RKO (cell line): ENCODE data around the gene CMSS1.

Experiments
- DNase-seq: peaks from one replicate; pipeline ENCODE4 v3.0.0-alpha.2; 2016; ENCODE audit warnings: low spot score

Gene CMSS1

DNA sequence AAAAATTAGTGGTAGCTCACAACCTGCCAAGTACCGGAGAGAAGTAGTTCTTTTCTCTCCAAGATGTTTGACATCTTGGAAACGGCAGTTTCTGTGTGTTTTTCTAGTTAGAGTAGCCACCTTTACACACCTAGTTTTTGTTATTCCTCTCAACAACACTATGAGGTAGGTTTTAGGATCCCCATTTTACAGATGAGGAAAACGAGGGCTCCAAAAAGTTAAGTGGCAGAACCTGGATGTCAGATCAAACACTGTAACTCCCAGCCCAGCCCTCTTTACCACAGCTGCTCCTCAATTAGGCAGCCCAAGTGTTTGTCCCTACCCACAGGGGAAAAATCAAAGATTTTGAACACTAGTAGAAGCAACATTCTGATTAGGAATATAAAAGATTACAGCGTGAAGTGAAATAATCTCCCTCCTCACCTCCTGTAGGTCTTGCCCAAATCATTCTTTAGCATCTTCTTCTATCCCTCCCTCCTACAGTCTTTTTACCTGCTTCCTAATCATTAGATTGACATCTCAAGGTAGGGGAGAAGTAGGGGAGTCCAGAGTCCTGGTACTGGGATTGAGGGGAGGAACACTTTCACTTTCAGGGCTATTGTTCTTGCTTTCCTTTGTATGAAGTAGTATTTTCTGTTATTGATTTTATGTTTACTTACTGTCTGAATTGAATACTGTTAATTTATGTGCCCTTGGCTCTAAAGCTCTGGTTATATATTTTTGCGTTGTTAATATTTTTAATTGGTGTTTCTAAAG, 142.6 kb downstream of the CMSS1 start:
- DNase-seq: no peak

DNA sequence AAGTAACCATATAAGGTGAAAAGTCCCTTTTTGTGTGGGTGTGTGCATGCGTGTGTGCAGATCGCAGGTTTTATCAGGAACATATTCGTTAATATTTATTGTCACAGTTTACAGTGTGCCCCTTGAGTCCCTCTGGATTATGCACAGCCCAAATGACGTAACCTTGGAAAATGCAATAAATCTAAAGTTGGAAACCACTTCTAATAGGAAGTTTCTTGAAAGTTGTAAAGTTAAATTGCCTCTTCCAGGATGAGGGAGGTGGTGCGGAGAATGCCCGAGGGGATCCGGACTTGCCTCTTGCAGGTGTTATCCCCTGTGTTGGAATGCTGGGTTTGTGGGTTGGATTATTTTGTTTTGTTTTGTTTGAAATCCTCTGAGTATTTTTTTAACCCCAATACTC, 143.3 kb downstream of the CMSS1 start:
- no peak for DNase-seq

DNA sequence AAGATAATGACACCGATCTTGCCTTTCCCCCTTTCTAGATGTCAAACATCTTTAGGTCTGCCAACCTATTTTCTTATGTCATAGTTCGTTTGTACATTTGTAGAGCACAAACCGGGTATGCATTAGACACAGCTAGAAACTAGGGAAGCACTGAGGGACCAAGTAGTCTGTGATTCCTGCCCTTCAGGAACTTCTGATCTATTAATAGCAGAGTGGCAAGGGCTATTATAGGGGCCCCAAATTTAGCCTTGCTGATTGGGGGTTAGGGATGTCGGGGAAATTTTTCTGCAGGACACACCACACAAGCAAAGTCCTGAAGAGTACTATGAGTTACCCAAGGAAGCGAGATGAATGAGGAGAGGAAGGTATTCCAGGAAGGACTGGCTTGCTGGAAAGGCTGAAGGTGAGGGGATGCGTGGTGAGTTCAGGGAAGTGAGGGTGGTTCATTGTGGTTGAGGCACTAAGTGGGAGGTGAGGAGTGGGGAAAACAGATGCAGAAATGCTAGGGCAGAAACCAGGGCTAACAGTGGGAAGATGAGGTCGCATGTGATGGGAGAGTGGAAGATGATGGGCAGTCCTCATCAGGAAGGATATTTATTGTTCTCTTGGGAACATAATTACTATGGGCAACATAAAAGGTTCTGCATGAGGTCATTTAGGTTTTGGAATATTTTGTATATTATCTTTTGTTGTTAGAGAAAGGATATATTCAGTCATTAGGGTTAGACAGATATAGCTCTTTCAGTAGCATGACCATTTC, 144.3 kb downstream of the CMSS1 start:
- DNase-seq: no peak

DNA sequence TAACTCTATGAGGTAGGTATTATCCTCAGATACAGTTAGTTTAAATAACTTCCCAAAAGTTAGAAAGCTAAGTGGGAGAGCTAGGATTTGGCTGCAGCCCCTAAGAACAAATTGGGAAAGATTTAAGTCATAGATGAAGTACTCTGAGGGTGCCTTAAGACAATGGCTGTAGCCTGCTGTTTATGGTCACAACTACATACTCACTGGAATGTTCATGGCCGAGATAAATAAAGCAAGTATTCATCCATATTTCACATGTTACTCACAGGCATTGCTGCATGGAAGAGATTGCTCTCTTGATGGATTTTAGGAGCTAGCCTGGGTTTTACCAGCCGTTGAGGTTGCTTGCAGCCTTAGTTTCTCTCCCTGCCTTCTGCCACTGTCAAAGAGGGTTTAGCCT, 145.0 kb downstream of the CMSS1 start:
- DNase-seq: no peak

DNA sequence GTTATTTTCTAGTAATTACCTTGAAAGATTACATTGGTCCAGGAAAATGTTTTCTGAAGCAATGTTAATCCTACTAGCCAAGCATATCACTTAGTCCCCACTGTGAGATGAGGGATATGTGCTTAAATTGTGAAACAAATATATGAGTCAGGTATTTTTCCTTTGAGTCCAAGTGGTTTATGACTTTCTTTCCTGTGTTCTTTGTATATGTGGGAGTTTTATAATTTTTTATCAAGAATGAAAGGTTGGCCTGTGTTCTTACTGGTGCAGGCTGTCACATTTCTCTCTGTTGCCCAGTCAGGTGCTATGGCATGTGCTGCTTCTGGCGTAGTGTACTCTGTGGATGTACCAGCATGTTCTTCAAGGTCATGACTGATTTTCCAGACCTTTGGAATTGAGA, 147.4 kb downstream of the CMSS1 start:
- DNase-seq: no peak

DNA sequence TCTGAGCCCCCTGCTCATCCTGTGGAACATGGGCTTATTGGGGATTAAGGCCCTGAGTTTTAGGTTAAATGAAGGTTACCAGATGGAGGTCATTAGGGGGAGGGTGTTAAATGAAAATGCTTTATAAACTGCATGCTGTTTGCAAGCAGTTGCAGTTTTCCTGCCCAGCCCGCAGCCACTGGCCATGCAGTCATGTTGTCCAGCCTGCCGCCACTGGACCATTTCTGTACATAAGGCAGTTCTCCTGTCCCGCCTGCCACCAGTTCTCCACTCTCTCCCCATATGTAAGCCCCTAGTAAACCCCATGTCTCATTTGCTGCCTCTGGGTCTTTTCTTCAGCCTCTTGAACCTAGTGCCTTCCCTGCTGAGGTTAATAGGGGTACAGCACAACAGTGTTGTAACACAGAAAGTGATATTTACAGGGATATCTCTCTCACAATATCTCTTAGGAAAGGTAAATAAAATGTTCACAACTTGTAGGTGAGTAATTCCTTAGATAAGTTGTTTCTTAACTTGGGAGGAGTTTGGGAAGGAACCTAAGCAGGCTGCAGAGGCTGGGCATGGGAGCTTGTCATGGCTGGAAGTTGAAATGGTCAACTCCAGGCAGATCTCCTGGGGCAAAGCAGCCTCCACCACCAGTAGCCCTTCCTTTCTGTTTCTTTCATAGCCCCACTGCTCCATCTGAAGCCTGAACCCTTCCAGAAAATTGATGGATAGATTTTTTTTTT, 148.2 kb downstream of the CMSS1 start:
- DNase-seq: no peak

DNA sequence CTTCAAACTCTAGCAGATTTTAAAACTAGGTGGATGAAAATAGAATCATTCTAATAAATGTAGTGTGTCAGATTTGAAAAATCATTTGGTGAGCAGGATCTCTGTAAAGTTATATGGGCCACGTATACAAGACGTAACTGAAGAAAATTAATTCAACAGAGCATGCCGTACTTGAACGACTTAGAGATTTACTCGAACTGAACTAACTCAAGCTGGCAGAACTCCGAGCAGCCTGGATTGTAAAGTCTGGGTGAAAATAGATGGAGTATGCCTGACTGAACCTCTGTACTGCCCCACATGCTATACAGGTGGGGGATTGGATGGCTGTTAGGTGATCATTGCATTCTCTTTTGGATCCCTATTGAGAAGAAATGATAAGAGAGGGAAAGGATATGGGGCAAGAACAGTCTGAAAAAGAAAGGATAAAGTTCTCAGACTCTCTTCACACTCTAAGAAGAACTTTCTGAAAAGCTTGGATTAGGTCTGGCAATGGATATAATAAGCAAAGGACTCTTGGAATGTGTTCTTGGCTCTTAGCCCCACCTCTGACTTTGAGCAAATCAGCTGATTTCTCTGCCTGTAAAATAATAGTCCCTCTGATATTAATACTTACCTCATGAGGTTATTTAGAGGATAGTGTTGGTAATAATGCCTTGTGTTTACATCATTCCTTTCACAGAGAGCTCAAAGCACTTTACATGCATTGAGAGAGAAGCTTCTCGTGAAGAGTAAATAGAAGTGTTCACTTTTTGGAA, 149.2 kb downstream of the CMSS1 start:
- DNase-seq: no peak

DNA sequence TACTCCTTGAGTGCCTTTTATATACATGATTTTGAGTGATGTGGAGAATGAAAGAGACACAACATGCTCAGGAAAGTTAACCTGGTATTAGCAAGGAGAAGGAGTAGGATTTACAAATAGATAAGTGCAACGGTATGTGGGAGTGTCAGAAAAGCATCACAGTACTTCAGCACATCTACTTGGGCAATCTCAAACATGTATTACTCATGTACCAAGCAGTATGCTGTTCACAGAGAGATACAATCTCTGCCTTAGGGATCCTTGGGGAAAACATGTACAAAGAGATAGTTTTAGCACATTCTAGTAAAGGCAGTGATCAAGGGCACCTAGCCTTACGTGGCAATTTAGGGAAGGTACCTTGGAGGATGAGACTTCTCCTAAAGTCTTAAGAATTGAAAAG, 150.1 kb downstream of the CMSS1 start:
- DNase-seq: no peak

DNA sequence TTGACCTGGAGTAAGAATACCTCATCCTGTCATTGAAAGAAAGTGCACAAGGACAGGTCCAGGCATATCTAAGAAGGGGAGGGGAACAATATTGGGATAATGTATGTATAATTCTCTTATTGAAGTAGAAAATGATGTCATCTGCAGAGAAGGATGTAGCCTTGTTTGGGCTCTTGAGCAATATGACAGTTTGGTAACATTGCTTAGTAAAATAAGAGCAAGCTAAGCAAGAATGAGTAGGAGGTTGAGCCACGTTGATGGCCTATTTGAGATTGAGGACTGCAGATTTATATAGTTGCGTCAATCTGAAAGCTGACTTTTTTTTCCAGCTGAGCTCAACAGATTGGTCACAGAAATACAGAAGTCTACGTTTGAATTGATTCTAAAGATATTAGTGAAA, 151.5 kb downstream of the CMSS1 start:
- no peak for DNase-seq

DNA sequence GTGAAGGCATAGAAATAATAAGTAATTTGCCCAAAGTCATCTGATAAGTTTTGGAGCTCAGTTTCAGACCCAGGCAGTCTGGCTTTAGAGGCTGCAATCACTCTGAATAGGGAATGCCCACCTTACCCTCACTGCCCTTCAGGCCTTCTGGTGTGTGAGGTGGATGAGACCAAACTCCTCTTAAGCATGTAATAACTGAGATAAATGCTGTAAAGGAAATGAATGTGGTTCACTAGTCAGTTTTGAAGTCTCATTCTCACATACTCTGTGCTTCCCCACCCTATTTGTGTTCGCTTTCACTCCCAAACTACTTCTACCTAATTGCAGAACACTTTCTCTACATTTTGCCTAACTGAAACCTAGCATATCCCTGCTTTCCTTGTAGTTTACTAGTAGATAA, 152.5 kb downstream of the CMSS1 start:
- no peak for DNase-seq

DNA sequence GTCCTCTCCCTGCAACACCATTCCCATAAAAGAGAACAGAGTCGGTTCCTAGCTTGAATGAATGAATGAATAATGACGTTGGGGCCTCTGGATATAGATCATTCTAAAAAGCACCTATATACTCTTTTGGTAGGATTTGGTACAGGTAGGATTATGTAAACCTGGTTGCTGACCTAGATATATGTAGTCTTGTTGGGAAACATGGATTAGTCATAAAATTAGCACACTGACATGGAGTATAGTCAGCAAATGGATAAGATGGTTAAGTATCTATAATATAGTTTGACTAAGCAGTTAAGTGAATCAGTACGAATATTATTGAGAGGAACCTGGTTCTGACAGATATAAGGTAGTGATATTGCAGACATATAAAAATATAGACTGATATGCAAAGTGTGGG, 154.1 kb downstream of the CMSS1 start:
- no peak for DNase-seq

DNA sequence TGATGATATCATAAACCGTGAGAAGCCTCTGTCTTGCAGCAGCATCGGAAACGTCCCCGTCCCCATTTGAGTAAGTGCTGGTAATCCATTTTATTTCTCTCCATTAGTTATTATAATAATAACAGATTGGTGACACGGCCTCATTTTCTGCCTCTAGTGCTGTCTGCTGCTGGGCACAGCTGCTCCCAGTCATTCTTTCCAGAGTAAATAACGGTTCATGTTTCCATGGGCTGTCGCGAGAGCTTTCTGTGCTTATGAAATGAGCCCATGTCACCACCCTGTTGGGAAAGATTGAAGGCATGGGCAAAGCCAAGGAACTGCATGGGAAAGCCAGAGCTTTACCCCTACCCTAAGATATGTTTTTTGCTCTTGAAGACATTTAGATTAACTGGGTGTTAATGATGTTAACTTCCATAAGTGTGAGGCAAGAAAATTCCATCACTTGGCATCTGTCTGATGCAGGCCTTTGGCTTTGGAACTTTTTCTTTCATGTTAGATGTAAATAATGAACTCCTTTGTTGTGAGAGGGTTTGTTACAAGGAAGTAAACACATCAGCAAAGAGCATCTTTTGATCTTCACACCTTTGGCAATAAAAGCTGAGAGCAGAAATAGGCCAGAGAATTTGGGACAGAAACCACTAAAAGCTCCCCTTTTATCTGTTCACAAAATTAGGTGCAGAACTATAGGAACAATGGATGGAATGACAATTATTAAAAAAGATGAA, 154.9 kb downstream of the CMSS1 start:
- DNase-seq: no peak

DNA sequence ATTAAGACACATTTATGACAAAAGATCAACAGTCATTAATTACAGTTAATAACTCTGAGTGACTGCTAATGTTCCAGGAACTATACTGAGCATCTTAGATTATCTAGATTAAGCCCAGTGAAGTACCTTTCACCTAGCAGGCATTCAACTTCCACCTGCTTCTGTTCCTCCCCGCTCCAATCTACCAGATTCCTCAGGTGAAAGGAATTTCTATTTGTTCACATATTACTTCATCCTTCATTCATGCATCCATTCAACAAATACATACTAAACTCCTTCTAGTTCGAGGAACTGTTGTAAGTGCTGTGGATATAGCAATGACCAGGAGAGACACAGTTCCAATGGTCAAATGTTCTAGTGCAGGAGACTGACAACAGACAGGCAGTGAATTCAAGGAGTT, 157.3 kb downstream of the CMSS1 start:
- DNase-seq: no peak

DNA sequence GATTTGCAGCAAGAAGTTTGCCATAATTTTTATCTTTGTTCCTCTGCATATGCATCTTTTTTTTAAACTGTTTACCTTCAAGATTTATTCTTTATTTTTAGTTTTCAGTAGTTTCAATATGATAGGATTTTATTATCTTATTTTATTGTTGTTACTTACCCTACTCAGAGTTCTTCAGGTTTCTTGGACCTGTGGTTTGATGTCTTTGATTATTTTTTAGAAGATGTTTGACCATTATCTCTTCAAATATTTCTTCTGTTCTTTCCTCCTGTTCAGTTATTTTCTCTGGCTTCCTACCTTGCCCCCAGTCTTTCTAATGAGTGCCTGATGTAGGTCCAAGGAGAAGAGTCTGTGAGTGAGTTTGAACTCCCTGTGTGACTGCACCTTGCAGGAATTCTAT, 158.9 kb downstream of the CMSS1 start:
- DNase-seq: no peak

DNA sequence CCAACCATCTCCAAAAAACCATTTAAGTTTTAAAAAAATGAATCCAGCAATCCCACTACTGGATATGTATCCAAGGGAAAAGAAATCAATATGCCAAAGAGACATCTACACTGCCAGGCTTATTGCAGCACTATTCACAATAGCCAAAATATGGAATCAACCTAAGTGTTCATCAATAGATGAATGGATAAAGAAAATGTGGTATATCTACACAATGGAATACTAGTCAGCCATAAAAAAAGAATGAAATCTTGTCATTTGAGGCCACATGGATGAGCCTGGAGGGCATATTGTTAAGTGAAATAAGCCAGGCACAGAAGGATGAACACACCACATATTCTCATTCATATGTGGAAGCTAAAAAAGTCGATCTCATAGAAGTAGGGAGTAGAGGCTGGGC, 160.6 kb downstream of the CMSS1 start:
- DNase-seq: no peak

DNA sequence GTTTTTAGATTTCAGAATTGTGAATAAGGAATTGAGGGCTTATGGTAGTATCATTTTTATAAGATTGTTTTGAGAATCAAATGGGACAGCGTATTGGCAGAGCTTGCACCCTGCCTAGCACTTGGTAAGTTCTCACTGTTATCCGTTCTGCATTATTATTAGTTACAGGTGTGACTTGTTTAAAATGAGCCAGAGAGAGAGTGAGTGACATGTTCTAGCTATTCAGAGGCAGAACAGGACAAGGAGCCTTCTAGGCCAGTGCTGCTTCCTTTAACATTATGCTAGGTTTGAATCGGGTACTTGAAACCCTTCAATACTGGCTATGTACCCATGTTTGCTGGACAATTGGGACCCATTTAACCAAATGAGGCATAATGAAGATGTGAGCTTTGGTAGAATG, 162.9 kb downstream of the CMSS1 start:
- DNase-seq: no peak

DNA sequence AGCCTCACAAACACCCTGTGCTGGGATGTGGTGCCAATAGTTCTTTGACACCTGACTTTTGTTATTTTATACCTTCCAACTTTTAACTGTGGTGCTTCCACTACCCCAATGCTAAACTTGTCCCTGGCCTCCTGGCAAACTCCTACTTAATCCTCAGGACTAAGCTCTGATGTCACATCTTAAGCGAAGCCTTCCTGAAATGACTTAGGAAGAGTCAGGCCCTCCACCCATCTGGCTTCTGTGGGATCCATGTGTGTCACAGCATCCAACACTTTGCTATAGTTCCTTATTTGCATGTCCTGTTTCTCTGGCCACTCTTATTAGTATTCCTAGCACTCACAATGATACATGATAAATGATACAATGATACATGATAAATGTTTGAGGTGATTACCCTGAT, 163.5 kb downstream of the CMSS1 start:
- DNase-seq: no peak

DNA sequence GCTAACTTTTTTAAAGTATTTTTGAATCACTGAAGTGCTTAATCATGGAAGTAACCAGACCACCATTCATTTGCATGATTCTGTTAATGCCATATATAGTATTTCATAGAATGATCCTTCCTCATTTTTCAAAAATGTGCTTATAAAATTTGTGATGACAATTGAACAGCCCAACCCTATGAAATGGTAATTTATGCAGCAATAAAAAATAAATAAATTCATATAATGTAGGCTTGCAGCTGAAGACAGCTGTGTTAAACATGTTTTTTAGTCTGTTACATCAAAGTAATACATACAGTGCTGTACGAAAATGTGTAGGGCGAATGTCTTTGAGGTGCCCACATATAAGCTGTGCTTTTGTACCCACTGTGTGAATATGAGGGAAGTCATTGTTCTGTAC, 165.0 kb downstream of the CMSS1 start:
- DNase-seq: no peak

DNA sequence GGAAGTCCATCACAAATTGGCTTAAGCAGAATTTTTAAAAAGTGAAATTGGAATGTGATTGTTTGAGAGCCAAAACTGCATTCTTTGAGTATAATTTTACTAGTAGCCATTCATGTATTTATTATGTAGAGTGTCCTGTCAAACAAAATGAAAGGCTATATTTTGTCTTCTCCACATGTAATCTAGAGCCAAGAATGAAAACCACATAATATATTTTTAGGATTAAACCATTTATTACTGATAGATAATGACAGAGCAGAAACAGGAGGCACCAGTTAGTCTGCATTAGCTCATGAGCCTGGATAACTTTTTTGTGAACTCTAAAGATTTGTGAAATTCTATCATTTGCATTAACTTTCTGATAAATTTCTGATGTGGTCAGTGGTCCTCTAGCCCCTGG, 166.5 kb downstream of the CMSS1 start:
- DNase-seq: no peak

DNA sequence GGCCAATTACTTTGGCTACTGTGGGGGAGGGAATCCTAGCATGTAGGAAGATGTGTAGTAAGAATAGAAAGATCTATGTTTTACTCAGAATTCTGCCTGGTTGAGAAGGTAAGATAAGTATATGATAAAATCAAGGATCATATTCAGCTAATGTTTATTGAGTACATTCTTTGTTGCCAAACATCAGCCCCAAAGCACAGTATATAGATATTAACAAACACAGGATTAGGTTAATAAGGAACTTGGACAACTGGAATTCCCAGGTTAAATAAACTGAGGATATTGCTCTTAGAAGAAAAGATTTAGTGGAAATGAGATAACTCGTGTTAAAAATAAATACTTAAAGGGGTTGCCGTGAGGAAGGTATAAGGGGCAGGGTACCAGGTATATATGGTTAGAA, 167.0 kb downstream of the CMSS1 start:
- no peak for DNase-seq

DNA sequence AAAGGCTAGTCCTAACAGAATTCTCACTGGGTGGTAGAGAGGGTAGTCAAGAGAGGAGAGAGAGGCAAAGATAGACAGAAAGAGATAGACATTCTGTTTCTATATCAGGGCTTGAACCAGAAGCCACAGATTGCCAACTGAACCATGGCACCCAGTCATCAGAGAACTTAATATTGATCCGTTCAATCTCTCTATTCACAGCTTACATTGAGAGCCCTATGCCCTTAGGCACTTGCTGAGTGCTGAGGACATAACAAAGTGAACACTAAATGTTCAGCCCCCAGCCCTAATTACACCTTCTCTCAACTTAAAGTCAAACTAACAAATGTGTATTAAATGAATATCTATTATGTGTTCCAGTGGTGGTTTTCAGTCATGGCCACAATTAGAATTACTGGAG, 172.5 kb downstream of the CMSS1 start:
- no peak for DNase-seq

DNA sequence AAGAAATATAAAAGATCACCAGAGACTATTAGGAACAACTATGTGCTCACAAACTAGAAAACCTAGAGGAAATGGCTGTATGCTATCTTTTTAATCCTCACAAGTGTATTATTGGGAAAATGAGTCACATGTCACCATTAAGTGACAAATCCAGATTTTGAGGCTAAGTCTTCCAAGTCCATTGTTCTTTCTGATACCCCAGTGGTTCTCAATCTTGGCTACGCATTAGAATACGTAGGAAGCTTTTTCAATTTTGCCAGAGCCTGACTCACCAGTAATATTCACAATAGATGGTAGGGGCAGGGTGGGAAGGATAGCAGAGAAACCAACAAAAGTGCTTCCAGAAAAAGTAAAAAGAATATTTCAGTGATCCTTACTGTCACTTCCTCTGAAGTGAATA, 179.6 kb downstream of the CMSS1 start:
- no peak for DNase-seq
